Nephron (organoid): ENCODE results near the gene ARPC2.
A peak's percentile ranks its signal among the peaks of the same experiment; 100 is the strongest.

Source experiments
- H3K27ac Mint-ChIP-seq, 3 experiments: 2 replicates each; pipeline ENCODE4 v1.8.0; 2020; ENCODE audit warnings: mixed read lengths in 3 of 3, mild to moderate bottlenecking in 2 of 3, moderate library complexity in 1 of 3
- H3K27me3 Mint-ChIP-seq: 2 replicates; pipeline ENCODE4 v1.8.0; 2021; ENCODE audit warnings: low read depth, mild to moderate bottlenecking, moderate library complexity, mixed read lengths
- H3K36me3 Mint-ChIP-seq: 2 replicates; pipeline ENCODE4 v1.8.0; 2020; ENCODE audit warnings: low read depth, mixed read lengths
- H3K4me1 Mint-ChIP-seq: 2 replicates; pipeline ENCODE4 v1.8.0; 2020; ENCODE audit warnings: mixed read lengths
- H3K4me3 Mint-ChIP-seq, 3 experiments: 2 replicates each; pipeline ENCODE4 v1.8.0; 2020; ENCODE audit warnings: mild to moderate bottlenecking in 3 of 3, mixed read lengths in 3 of 3, moderate library complexity in 2 of 3
- H3K9me3 Mint-ChIP-seq: 2 replicates; pipeline ENCODE4 v1.8.0; 2020; ENCODE audit warnings: mixed read lengths
- TF ChIP-seq, protein P1 (sequence below), 3 experiments: fragments of 200-600 bp; sonication (generic); IDR thresholded peaks; one replicate each; pipeline ENCODE4 v1.5.0; 2021; ENCODE audit warnings: antibody characterized with exemption in 3 of 3; ENCODE audit not compliant: unreplicated experiment in 3 of 3

ARPC2 gene

DNA sequence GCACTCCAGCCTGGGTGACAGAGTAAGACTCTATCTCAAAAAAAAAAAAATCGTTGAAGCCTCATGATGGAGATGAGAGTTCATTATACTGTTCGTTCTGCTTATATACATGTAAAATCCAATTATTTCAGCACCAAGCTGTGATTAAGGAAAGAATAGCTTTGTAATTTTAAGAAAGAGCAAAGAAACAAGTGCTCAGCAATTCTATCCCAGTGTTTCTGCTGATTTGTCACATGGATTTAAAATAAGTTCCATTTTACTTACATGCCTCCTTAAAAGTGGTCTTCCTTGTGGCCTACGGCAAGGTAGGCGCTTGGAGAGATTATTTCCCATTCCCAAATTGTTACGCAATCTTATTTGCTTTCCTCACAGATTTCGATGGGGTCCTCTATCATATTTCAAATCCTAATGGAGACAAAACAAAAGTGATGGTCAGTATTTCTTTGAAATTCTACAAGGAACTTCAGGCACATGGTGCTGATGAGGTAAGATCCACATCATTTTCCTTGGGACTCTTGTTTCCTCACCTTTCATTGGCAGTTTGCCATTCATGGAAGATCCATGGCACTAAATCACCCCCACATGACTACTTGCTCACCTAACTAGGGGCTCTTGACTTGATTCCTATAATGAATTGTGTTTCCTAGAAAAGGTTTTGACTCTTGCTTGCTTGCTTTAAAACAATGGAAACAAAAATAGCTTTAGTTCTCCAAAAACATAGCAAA is 11.5 kb downstream of the ARPC2 start:
- Mint-ChIP-seq H3K4me1 (peaks cover 4% of the 10 kb centered on the region), H3K9me3 (no peaks in the 10 kb centered on the region), H3K36me3 (peaks cover 72% of the 10 kb centered on the region), H3K27me3 (no peaks in the 10 kb centered on the region), H3K27ac (no peak overlapping the region), H3K4me3 (no peak overlapping the region)
- TF ChIP-seq, protein P1, sequence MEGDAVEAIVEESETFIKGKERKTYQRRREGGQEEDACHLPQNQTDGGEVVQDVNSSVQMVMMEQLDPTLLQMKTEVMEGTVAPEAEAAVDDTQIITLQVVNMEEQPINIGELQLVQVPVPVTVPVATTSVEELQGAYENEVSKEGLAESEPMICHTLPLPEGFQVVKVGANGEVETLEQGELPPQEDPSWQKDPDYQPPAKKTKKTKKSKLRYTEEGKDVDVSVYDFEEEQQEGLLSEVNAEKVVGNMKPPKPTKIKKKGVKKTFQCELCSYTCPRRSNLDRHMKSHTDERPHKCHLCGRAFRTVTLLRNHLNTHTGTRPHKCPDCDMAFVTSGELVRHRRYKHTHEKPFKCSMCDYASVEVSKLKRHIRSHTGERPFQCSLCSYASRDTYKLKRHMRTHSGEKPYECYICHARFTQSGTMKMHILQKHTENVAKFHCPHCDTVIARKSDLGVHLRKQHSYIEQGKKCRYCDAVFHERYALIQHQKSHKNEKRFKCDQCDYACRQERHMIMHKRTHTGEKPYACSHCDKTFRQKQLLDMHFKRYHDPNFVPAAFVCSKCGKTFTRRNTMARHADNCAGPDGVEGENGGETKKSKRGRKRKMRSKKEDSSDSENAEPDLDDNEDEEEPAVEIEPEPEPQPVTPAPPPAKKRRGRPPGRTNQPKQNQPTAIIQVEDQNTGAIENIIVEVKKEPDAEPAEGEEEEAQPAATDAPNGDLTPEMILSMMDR (IDR thresholded peaks at IDR 0.05; ENCODE audit: unreplicated experiment in 3 of 3), result no peak

DNA sequence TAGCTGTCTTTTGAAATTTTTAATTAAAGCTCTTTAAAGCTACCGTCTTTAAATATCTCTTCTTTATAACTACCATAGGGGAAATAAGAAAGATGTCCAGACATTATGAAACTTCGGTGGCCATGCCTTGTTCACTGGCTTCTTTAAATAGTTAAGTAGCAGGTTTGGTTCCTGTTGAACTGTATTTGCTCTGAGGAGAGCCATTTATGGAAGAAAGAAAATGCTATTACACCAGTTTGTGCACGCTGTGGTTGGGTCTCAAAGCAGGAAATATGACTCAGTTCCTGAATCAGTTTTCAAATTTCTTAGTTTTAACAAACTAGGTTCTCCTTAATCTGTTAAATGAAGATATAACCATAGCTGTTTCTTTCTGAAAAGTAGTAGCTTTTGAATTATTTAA is 12.2 kb downstream of the ARPC2 start:
- H3K9me3 Mint-ChIP-seq, result no peaks in the 10 kb centered on the region
- H3K36me3 Mint-ChIP-seq, result peaks cover 78% of the 10 kb centered on the region
- H3K27ac Mint-ChIP-seq, result peak overlapping the region in 1 of 3 experiments; percentile 45
- H3K4me1 Mint-ChIP-seq, result no peaks in the 10 kb centered on the region
- no peaks in the 10 kb centered on the region for H3K27me3 Mint-ChIP-seq
- TF ChIP-seq, protein P1 (IDR thresholded peaks at IDR 0.05; ENCODE audit: unreplicated experiment in 3 of 3), result no peak
- no peak overlapping the region for H3K4me3 Mint-ChIP-seq

DNA sequence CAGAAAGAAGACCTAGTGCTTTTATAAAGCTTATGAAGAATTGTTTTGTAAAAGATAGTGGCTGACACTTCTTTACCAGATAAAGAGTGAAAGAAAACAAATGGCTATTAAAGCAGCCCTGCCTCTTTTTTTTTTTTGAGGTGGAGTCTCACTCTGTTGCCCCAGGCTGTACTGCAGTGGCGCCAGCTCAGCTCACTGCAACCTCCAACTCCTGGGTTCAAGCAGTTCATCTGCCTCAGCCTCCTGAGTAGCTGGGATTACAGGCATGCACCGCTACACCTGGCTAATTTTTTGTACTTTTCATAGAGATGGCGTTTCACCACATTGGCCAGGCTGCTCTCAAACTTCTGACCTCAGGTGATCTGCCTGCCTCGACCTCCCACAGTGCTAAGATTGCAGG is 12.9 kb downstream of the ARPC2 start:
- no peak overlapping the region for H3K27ac Mint-ChIP-seq
- TF ChIP-seq, protein P1 (IDR thresholded peaks at IDR 0.05; ENCODE audit: unreplicated experiment in 3 of 3), result no peak
- H3K4me1 Mint-ChIP-seq, result no peaks in the 10 kb centered on the region

DNA sequence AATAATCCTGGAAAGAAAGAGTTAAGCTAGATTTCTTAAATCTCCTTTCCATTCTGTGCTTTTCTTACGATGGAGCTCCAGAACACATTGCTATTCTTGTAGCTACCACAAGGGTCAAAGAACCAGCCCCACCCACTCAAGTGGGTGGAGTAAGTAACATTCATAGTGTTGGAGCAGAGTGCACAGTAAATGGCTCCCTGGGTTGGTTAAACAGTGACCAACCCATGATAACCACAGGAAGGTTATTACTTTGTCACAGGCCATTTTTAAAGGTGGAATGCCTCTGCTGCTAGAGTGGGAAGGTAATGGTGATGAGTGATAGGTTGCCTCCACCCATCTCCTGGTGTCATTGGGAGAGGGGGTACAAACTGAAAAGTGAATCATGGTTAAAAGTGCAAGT is 13.9 kb downstream of the ARPC2 start:
- TF ChIP-seq, protein P1 (IDR thresholded peaks at IDR 0.05; ENCODE audit: unreplicated experiment in 3 of 3), result peak; percentile 17 to 31 (median 18)
- Mint-ChIP-seq H3K27me3 (no peaks in the 10 kb centered on the region), H3K27ac (peak overlapping the region; percentile 24 to 88 (median 78)), H3K36me3 (peaks cover 80% of the 10 kb centered on the region), H3K4me3 (no peak overlapping the region), H3K4me1 (no peaks in the 10 kb centered on the region), H3K9me3 (no peaks in the 10 kb centered on the region)

More for the DNA sequence above, 12.9 kb downstream of the ARPC2 start:
- Mint-ChIP-seq H3K4me3 (no peak overlapping the region), H3K36me3 (peaks cover 79% of the 10 kb centered on the region), H3K9me3 (no peaks in the 10 kb centered on the region), H3K27me3 (no peaks in the 10 kb centered on the region)

DNA sequence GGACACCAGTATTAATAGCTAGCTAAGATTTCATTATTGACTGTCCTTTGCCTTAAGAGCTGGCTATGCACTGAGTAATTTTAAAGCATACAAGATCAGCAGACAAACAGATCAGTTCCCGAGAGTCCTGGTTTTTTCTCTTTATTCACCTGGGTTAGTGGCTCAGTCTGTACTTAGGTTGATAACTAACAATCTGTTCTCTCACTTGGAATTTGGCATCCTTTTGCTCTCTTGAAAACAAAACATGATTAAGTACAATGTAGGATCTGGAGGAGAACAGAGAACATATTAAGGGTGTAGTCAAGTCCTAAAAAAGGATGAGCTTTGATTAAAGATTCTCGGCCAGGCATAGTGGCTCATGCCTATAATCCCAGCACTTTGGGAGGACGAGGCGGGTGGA is 16.6 kb downstream of the ARPC2 start:
- no peaks in the 10 kb centered on the region for H3K27me3 Mint-ChIP-seq
- TF ChIP-seq, protein P1 (IDR thresholded peaks at IDR 0.05; ENCODE audit: unreplicated experiment in 3 of 3), result no peak
- no peaks in the 10 kb centered on the region for H3K9me3 Mint-ChIP-seq
- no peaks in the 10 kb centered on the region for H3K4me1 Mint-ChIP-seq
- H3K4me3 Mint-ChIP-seq, result no peak overlapping the region
- no peak overlapping the region for H3K27ac Mint-ChIP-seq
- H3K36me3 Mint-ChIP-seq, result peaks cover 80% of the 10 kb centered on the region

DNA sequence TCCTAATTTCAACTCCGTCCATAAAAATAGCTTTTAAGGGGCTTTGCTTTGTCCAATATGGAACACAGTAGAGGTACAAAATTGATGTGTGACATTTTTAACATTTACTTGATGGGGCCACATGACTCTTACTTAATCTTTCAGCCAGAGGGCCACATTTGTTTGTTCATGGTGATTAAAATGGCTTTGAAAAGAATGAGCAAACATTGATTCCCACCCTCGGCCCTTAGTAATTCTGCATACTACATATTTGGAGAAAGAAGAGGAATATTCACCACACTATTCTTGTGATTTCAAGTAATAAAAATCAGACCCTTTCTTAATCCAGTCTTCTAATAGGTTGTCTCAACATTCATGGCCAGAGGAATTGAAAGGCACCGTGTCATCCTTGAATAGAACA is 17.5 kb downstream of the ARPC2 start:
- Mint-ChIP-seq H3K4me1 (no peaks in the 10 kb centered on the region), H3K4me3 (no peak overlapping the region), H3K27ac (no peak overlapping the region), H3K36me3 (peaks cover 82% of the 10 kb centered on the region), H3K9me3 (no peaks in the 10 kb centered on the region), H3K27me3 (no peaks in the 10 kb centered on the region)
- TF ChIP-seq, protein P1 (IDR thresholded peaks at IDR 0.05; ENCODE audit: unreplicated experiment in 3 of 3), result no peak
